B cell (primary cell): Measurements from ENCODE around the gene WDR87.

Experiments used
- EZH2 ChIP-seq: IDR thresholded peaks from 2 replicates; pipeline ENCODE4 v1.6.1; 2012; ENCODE audit warnings: borderline replicate concordance, low read depth, mild to moderate bottlenecking, moderate library complexity, low read length; ENCODE audit not compliant: insufficient read depth, poor library complexity, severe bottlenecking
- TF ChIP-seq, protein P1 (sequence below): fragments of 200-600 bp; IDR thresholded peaks from one replicate; pipeline ENCODE4 v1.8.0; 2022; ENCODE audit warnings: antibody characterized with exemption, mild to moderate bottlenecking

DNA sequence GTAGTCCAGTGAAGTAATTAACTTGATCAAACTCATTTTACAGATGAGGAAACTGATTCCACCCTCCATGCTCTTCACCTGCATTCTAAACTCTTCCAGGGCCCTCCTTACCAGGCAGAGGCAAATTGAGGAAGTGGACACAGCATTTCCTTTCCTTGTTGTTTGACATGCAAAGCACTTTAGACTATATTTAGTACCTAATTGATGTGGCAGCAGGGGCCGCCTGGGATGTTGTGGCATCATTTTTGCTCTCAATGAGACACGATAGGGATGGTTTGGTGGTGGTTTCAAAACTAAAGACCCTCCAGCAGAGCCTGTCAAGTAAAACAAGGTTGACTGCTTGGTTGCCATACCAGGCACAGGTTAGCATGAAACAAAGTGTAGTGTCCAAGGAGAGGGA, 8.5 kb upstream of the WDR87 start:
- TF ChIP-seq, protein P1, sequence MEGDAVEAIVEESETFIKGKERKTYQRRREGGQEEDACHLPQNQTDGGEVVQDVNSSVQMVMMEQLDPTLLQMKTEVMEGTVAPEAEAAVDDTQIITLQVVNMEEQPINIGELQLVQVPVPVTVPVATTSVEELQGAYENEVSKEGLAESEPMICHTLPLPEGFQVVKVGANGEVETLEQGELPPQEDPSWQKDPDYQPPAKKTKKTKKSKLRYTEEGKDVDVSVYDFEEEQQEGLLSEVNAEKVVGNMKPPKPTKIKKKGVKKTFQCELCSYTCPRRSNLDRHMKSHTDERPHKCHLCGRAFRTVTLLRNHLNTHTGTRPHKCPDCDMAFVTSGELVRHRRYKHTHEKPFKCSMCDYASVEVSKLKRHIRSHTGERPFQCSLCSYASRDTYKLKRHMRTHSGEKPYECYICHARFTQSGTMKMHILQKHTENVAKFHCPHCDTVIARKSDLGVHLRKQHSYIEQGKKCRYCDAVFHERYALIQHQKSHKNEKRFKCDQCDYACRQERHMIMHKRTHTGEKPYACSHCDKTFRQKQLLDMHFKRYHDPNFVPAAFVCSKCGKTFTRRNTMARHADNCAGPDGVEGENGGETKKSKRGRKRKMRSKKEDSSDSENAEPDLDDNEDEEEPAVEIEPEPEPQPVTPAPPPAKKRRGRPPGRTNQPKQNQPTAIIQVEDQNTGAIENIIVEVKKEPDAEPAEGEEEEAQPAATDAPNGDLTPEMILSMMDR: no peak
- TF ChIP-seq EZH2: no peak
